GM10266 (cell line): ENCODE measurements around the gene EMILIN3.

Experiments
- DNase-seq: peaks from one replicate; pipeline ENCODE4 v3.0.0; 2012; ENCODE audit errors: extremely low spot score
- CTCF ChIP-seq: IDR thresholded peaks from 2 replicates; pipeline ENCODE4 v1.5.1; 2012; ENCODE audit warnings: mild to moderate bottlenecking, low read depth; ENCODE audit not compliant: control insufficient read depth, insufficient read depth; ENCODE audit errors: missing control alignments

EMILIN3 gene

GRCh38 chr20:41407607-41408006 is 41.0 kb upstream of the EMILIN3 start:
- no peak for TF ChIP-seq CTCF
- DNase-seq: no peak

- DNase-seq: no peak
- no peak for TF ChIP-seq CTCF
These were observed 40.4 kb upstream of the EMILIN3 start for GRCh38 chr20:41406896-41407444.

GRCh38 chr20:41406353-41406752 is 39.7 kb upstream of the EMILIN3 start:
- no peak for DNase-seq
- TF ChIP-seq CTCF: no peak

GRCh38 chr20:41405436-41405835 is 38.8 kb upstream of the EMILIN3 start:
- no peak for TF ChIP-seq CTCF
- no peak for DNase-seq

GRCh38 chr20:41403604-41404003 is 37.0 kb upstream of the EMILIN3 start:
- DNase-seq: no peak

GRCh38 chr20:41398408-41398807 is 31.8 kb upstream of the EMILIN3 start:
- no peak for DNase-seq
- TF ChIP-seq CTCF: no peak

More at GRCh38 chr20:41403604-41404003, 37.0 kb upstream of the EMILIN3 start:
- TF ChIP-seq CTCF: no peak

- TF ChIP-seq CTCF: no peak
- DNase-seq: no peak
These were observed 29.3 kb upstream of the EMILIN3 start for GRCh38 chr20:41395667-41396664.
